T-cell (primary cell): Measurements from ENCODE around the gene ATP6V0D1. TPM values are rescaled to one million over a fixed set of nuclear protein-coding genes. Genes with fewer than 3 reads are reported as not detected.

ENCODE experiments used
- ATAC-seq, 4 experiments: fragments of 200-7000 bp in 3 of 4; fragments of 150-1000 bp in 1 of 4; cut with Tn5 transposase; replicated peaks in 1 of 4; 1 replicate in 3 of 4; 2 replicates in 1 of 4; pipeline ENCODE4 v1.10.0; 2021; ENCODE audit warnings: moderate library complexity in 3 of 4, mild to moderate bottlenecking in 2 of 4, moderate number of reproducible peaks in 1 of 4
- CTCF ChIA-PET, 2 donors: fragments of 300-600 bp; sonication (Branson Sonifier 250); formaldehyde crosslinking; loops; one replicate each; lab custom pipeline; 2022; ENCODE audit warnings: antibody characterized with exemption in 2 of 2; lab: Charles Lee
- POLR2A ChIA-PET, 2 donors: fragments of 300-600 bp; sonication (Branson Sonifier 250); formaldehyde crosslinking; loops; one replicate each; lab custom pipeline; 2022; ENCODE audit warnings: antibody characterized with exemption in 2 of 2; lab: Charles Lee
- DNase-seq, 35 experiments: peaks; one replicate each; pipeline versions ENCODE4 v3.0.0 to v3.0.0-alpha.2; 2013 to 2023
- H3K27ac ChIP-seq: one replicate; pipeline ENCODE4 v1.5.1; 2013; ENCODE audit warnings: low read length
- H3K27me3 ChIP-seq, 2 experiments: replicated peaks in 1 of 2; 1 replicate in 1 of 2; 2 replicates in 1 of 2; pipeline versions ENCODE4 v1.6.1 to v1.7.0; 2013; ENCODE audit warnings: low read length in 1 of 2, mixed read lengths in 1 of 2; ENCODE audit not compliant: control insufficient read depth in 2 of 2, insufficient read depth in 2 of 2; ENCODE audit errors: extremely low read depth in 1 of 2
- H3K36me3 ChIP-seq, 2 donors: 1 replicate in 1 of 2; 2 replicates in 1 of 2; pipeline versions ENCODE4 v1.6.1 to v1.7.0; 2013; ENCODE audit warnings: low read length in 1 of 2; ENCODE audit not compliant: control insufficient read depth in 2 of 2, insufficient read depth in 1 of 2; ENCODE audit errors: extremely low read depth in 1 of 2
- H3K4me1 ChIP-seq, 2 experiments: 1 replicate in 1 of 2; 2 replicates in 1 of 2; pipeline versions ENCODE4 v1.6.1 to v1.7.0; 2013; ENCODE audit warnings: low read length in 2 of 2, mixed read lengths in 1 of 2; ENCODE audit not compliant: insufficient read depth in 2 of 2, control insufficient read depth in 1 of 2; ENCODE audit errors: extremely low read depth in 1 of 2
- H3K4me3 ChIP-seq, 2 donors: 1 replicate in 1 of 2; 2 replicates in 1 of 2; pipeline versions ENCODE4 v1.5.1 to v1.7.0; 2013; ENCODE audit warnings: mild to moderate bottlenecking in 2 of 2, low read length in 1 of 2, moderate library complexity in 1 of 2; ENCODE audit not compliant: control insufficient read depth in 1 of 2; ENCODE audit errors: extremely low read depth in 1 of 2
- H3K9me3 ChIP-seq: 2 replicates; pipeline ENCODE4 v1.7.0; 2013
- H3K27ac Mint-ChIP-seq, 2 donors: one replicate each; pipeline ENCODE4 v1.8.0; 2020 to 2021; ENCODE audit warnings: mild to moderate bottlenecking in 2 of 2, mixed read lengths in 2 of 2
- H3K27me3 Mint-ChIP-seq, 2 donors: one replicate each; pipeline ENCODE4 v1.8.0; 2021 to 2022; ENCODE audit warnings: mixed read lengths in 2 of 2
- H3K36me3 Mint-ChIP-seq: one replicate; pipeline ENCODE4 v1.8.0; 2021; ENCODE audit warnings: mixed read lengths
- H3K4me1 Mint-ChIP-seq, 3 donors: one replicate each; pipeline ENCODE4 v1.8.0; 2020 to 2022; ENCODE audit warnings: mixed read lengths in 3 of 3, mild to moderate bottlenecking in 1 of 3
- H3K4me3 Mint-ChIP-seq, 3 donors: one replicate each; pipeline ENCODE4 v1.8.0; 2020 to 2022; ENCODE audit warnings: mild to moderate bottlenecking in 3 of 3, mixed read lengths in 3 of 3, moderate library complexity in 3 of 3
- H3K9me3 Mint-ChIP-seq, 3 donors: one replicate each; pipeline ENCODE4 v1.8.0; 2020 to 2022; ENCODE audit warnings: mixed read lengths in 3 of 3
- WGBS: methylation state at CpG from one replicate; pipeline ENCODE4 v1.1.5; 2013; ENCODE audit warnings: missing lambda C conversion rate; ENCODE audit not compliant: insufficient coverage; 5-methylcytosine and 5-hydroxymethylcytosine counted together
- total RNA-seq, 35 experiments: library from RNA in 6 of 35; stranded (reverse) in 6 of 35; fragments of 120-200 nt in 1 of 35; gene quantifications; one replicate each; pipeline versions ENCODE4 v1.2.1 to v1.2.4 and lab custom pipeline; 2013 to 2026

Gene ATP6V0D1
- total RNA-seq, 5 donors from 2014 or later (not counting 1 experiment from before 2014, with no cell fraction given): 41.5 to 49.6 (median 45.8) TPM

DNA sequence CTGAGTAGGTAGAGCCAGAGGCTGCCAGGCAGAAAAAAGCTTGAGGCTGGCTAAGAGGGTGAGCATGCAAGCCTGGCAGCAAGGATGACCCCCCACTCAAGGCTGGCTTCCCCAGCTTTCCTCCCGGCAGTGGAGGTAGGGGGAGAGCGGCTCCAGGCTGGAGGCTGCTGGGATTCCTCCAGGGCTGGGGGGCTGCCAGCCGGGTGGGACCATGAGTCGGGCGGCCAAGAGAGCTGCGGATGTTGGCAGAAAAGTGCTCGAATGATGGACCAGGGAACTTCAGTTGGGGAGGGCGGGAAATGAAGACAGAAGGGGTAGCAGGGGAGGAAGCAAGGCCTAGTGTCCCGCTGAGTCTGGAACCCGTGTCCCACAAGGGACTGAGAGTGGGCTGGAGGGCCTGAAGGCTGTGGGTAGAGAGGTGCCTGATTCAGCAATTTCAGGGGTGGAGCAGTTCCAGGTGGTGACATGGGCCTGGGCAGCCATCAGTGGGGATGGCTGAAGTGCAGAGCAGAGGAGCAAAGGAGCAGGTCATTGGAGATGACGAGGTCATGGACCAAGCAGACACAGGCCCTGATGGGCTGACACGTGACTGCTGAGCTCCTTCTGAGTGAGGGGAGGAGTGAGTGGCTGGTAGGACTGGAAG is 29.8 kb downstream of the ATP6V0D1 start:
- Histone ChIP-seq H3K27ac (no peak overlapping the region), H3K36me3 (peaks cover 16 to 57% of the 10 kb centered on the region in 2 donors), H3K4me1 (peaks cover 0 to 5% of the 10 kb centered on the region in 2 experiments), H3K9me3 (no peaks in the 10 kb centered on the region), H3K27me3 (no peaks in the 10 kb centered on the region), H3K4me3 (no peak overlapping the region)
- 96% methylated on average over 12 of the region's 12 CpGs for WGBS
- ChIA-PET CTCF (interaction anchor here in 1 of 2 donors (0.6 kb wide), 2 partner anchors 28 to 133 kb away, joined by 3 to 5 read pairs; no protein-coding TSS in a partner anchor), POLR2A (no interaction called here)
- H3K27me3 Mint-ChIP-seq: no peaks in the 10 kb centered on the region
- H3K4me1 Mint-ChIP-seq: peaks cover 4 to 28% (median 6%) of the 10 kb centered on the region in 3 donors
- peaks cover 22% of the 10 kb centered on the region for H3K36me3 Mint-ChIP-seq
- no peak overlapping the region for H3K27ac Mint-ChIP-seq
- DNase-seq: no peak
- no peak overlapping the region for H3K4me3 Mint-ChIP-seq
- H3K9me3 Mint-ChIP-seq: no peaks in the 10 kb centered on the region
- ATAC-seq: no peak

DNA sequence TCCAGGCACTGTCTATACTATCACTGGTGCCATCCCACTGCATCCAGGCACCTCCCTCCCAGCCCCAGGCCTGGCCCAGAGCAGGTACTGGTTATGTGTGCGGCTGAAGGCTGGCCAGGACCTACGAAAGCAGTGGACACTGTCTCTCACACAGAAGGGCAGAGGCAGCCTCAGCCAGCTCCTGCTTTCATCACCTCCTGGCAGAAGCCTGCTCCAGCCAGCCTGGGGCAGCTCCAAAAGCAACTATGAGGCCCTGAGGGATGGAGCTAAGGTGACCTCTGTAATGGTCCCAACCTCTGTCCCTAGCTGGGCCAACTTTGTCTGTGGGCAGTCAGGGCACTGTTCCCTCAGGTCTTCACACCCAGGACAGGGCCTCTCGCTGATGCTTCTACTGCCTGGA is 31.2 kb downstream of the ATP6V0D1 start:
- ChIA-PET POLR2A (no interaction called here), CTCF (no interaction called here)
- H3K36me3 Mint-ChIP-seq: peaks cover 27% of the 10 kb centered on the region
- no peaks in the 10 kb centered on the region for H3K27me3 ChIP-seq
- peaks cover 28 to 68% of the 10 kb centered on the region in 2 donors for H3K36me3 ChIP-seq
- no peaks in the 10 kb centered on the region for H3K9me3 Mint-ChIP-seq
- DNase-seq (no peak), ATAC-seq (no peak)
- peaks cover 3 to 17% (median 4%) of the 10 kb centered on the region in 3 donors for H3K4me1 Mint-ChIP-seq
- H3K4me1 ChIP-seq: peaks cover 0 to 4% of the 10 kb centered on the region in 2 experiments
- H3K4me3 ChIP-seq: no peak overlapping the region
- H3K27ac Mint-ChIP-seq: no peak overlapping the region
- WGBS: 95% methylated on average over 3 of the region's 3 CpGs
- no peaks in the 10 kb centered on the region for H3K27me3 Mint-ChIP-seq
- no peak overlapping the region for H3K4me3 Mint-ChIP-seq
- H3K9me3 ChIP-seq: no peaks in the 10 kb centered on the region
- no peak overlapping the region for H3K27ac ChIP-seq

DNA sequence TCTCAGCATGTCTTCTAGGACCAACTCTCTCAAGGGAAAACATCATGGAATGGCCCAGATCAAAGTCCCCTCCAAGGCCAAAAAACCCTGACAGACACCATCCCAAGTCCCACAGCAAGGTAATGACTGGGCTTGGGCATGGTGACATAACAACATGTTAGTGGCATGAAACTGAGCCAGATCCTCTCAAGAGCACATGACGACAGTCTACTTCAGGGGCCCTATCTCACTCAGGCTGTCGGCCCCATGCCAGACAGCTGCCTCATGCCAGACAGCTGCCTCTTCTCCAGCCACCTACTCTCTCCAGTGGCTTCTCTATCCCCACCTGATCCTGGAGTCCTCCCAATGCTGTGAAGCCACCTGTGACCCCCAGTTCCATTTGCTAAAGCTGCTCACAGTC is 31.6 kb downstream of the ATP6V0D1 start:
- ATAC-seq: no peak
- H3K9me3 Mint-ChIP-seq: no peaks in the 10 kb centered on the region
- Histone ChIP-seq H3K36me3 (peaks cover 32 to 72% of the 10 kb centered on the region in 2 donors), H3K4me3 (no peak overlapping the region), H3K27ac (no peak overlapping the region), H3K4me1 (peaks cover 0 to 4% of the 10 kb centered on the region in 2 experiments), H3K27me3 (no peaks in the 10 kb centered on the region), H3K9me3 (no peaks in the 10 kb centered on the region)
- WGBS: 90% methylated on average over 2 of the region's 2 CpGs
- no peak overlapping the region for H3K27ac Mint-ChIP-seq
- peaks cover 0 to 14% (median 2%) of the 10 kb centered on the region in 3 donors for H3K4me1 Mint-ChIP-seq
- H3K36me3 Mint-ChIP-seq: peaks cover 29% of the 10 kb centered on the region
- H3K27me3 Mint-ChIP-seq: no peaks in the 10 kb centered on the region
- POLR2A ChIA-PET: no interaction called here
- no peak overlapping the region for H3K4me3 Mint-ChIP-seq
- CTCF ChIA-PET: no interaction called here
- no peak for DNase-seq

DNA sequence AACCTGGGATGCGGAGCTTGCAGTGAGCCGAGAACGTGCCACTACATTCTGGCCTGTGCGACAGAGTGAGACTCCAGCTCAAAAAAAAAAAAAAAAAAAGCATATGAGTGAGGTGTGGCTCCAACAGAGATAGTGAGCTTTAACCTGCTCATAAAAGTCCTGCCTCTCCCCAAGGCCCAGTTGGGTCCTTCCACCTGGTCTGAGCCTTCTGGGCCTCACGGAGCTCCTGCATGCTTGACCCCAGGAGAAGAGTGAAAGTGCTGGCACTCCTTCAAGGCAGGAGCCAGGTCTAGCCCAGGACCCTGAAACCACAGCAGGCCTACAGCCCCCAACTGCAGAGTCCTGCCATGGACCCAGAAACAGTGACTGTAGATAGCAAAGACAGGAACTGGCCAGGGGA is 32.4 kb downstream of the ATP6V0D1 start:
- Histone ChIP-seq H3K27ac (no peak overlapping the region), H3K4me1 (peaks cover 0 to 4% of the 10 kb centered on the region in 2 experiments), H3K9me3 (no peaks in the 10 kb centered on the region), H3K4me3 (no peak overlapping the region), H3K36me3 (peaks cover 34 to 71% of the 10 kb centered on the region in 2 donors), H3K27me3 (no peaks in the 10 kb centered on the region)
- POLR2A ChIA-PET: interaction anchor here in 1 of 2 donors (0.6 kb wide), 1 partner anchor 19 kb away, joined by 5 read pairs; no protein-coding TSS in a partner anchor
- Mint-ChIP-seq H3K36me3 (peaks cover 29% of the 10 kb centered on the region), H3K4me1 (peaks cover 0 to 14% (median 2%) of the 10 kb centered on the region in 3 donors), H3K4me3 (no peak overlapping the region), H3K27ac (no peak overlapping the region), H3K27me3 (no peaks in the 10 kb centered on the region), H3K9me3 (no peaks in the 10 kb centered on the region)
- ATAC-seq (no peak), DNase-seq (no peak)
- CTCF ChIA-PET: interaction anchor here (0.6 to 1.4 kb wide), 7 partner anchors 14 to 498 kb away, joined by 3 to 4 read pairs (median 3); no protein-coding TSS in a partner anchor
- WGBS: 100% methylated on average over 1 of the region's 5 CpGs

DNA sequence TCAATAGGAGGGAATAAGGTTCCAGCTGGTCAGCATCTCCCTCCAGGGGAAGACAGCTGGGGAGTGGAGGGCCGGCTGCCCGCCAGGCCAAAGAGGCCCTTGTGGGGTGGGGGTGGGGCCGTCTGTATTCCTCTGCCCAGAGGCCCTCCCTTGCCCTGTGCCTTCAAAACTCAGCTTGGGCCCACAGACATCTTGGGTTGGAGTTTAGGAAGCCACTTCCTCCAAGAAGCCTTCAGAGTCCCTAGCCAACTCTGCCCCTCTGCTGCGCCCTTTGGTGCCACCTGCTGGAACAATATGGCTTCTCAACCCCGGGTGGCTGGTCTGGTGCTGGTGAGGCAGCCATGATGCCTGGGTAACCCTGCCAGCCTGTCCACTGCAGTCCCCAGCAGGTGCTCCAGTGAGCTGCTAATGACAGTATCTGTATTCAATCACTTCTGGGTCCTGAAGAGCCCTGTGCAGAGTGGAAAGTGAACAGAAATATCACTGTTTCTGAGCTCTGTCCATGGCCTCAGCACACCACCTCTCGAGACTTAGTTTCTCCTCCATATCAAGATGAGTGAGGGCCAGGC is 33.4 kb downstream of the ATP6V0D1 start:
- Mint-ChIP-seq H3K4me3 (no peak overlapping the region), H3K4me1 (peaks cover 0 to 14% (median 0%) of the 10 kb centered on the region in 3 donors), H3K9me3 (no peaks in the 10 kb centered on the region), H3K27me3 (no peaks in the 10 kb centered on the region), H3K36me3 (peaks cover 27% of the 10 kb centered on the region), H3K27ac (no peak overlapping the region)
- ATAC-seq (peak; percentile 57 to 65 (median 61)), DNase-seq (peak in 28 of 35 experiments; percentile 11 to 61 (median 37))
- Histone ChIP-seq H3K27ac (no peak overlapping the region), H3K4me1 (peaks cover 0 to 4% of the 10 kb centered on the region in 2 experiments), H3K36me3 (peaks cover 34 to 71% of the 10 kb centered on the region in 2 donors), H3K9me3 (no peaks in the 10 kb centered on the region), H3K27me3 (no peaks in the 10 kb centered on the region), H3K4me3 (no peak overlapping the region)
- 56% methylated on average over 2 of the region's 6 CpGs for WGBS
- POLR2A ChIA-PET: no interaction called here
- CTCF ChIA-PET: interaction anchor here (0.5 to 1.4 kb wide), 5 partner anchors 9 to 1967 kb away, joined by 3 to 5 read pairs (median 3); partner anchors contain the start of gene HSD11B2 (in 1 of the 2)

DNA sequence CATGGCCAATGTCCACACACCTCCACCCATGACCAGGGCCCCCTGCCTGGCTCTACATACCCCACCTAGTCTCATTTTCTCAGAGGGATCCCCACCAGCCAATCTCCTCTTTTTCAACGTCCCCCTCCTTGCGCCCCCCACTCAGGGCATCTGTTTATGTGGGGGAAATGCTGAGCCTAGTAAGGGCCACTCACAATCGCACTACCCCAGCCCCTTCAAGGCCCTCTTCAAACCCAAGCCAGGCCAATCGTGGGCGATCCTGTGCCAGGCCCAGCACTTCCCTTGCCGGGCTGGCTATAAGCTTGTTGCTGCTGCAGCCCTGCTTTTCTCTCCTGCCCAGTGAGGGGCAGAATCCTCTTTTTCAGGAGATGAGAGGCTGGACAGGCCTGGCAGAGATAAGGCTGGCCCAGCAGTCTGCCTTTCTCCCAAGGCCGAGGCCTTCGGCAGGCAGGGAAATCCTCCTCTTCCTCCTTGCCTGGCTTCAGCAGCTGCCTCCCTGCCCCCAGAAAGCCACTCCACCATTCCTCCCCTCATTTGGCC is 33.9 kb downstream of the ATP6V0D1 start:
- ATAC-seq (no peak), DNase-seq (no peak)
- Mint-ChIP-seq H3K27me3 (no peaks in the 10 kb centered on the region), H3K9me3 (no peaks in the 10 kb centered on the region), H3K4me3 (no peak overlapping the region), H3K4me1 (peaks cover 0 to 14% (median 0%) of the 10 kb centered on the region in 3 donors), H3K27ac (no peak overlapping the region), H3K36me3 (peaks cover 25% of the 10 kb centered on the region)
- no peak overlapping the region for H3K27ac ChIP-seq
- no peaks in the 10 kb centered on the region for H3K9me3 ChIP-seq
- no peaks in the 10 kb centered on the region for H3K27me3 ChIP-seq
- peaks cover 33 to 70% of the 10 kb centered on the region in 2 donors for H3K36me3 ChIP-seq
- POLR2A ChIA-PET: no interaction called here
- no peak overlapping the region for H3K4me3 ChIP-seq
- H3K4me1 ChIP-seq: peaks cover 0 to 4% of the 10 kb centered on the region in 2 experiments
- CTCF ChIA-PET: interaction anchor here (0.5 to 0.7 kb wide), 4 partner anchors 16 to 1967 kb away, joined by 3 read pairs; partner anchors contain the start of gene HSD11B2 (in 1 of the 2)
- 100% methylated on average over 3 of the region's 8 CpGs for WGBS
